Upper lobe of left lung (tissue), 6 donors: ENCODE results near the gene BTBD9. TPM values are rescaled to one million over a fixed set of nuclear protein-coding genes. Genes with fewer than 3 reads are reported as not detected.

ENCODE experiments used
- ATAC-seq, 2 donors: fragments of 200-7000 bp; cut with Tn5 transposase; one replicate each; pipeline ENCODE4 v1.9.1; 2022; ENCODE audit warnings: mild to moderate bottlenecking in 2 of 2, moderate library complexity in 2 of 2; ENCODE audit not compliant: low FRiP score in 2 of 2
- DNase-seq, 2 donors: peaks; one replicate each; pipeline ENCODE4 v3.0.0-alpha.2; 2019 to 2020
- H3K27ac ChIP-seq, 4 donors: fragments of 200-600 bp; sonication (generic); one replicate each; pipeline ENCODE4 v1.5.1; 2016 to 2019
- H3K27me3 ChIP-seq, 4 donors: fragments of 200-600 bp; sonication (generic); one replicate each; pipeline ENCODE4 v1.5.1; 2017 to 2019
- H3K36me3 ChIP-seq, 4 donors: fragments of 200-600 bp; sonication (generic); one replicate each; pipeline ENCODE4 v1.5.1; 2016 to 2019
- H3K4me1 ChIP-seq, 4 donors: fragments of 200-600 bp; sonication (generic); one replicate each; pipeline ENCODE4 v1.5.1; 2018 to 2019
- H3K4me3 ChIP-seq, 4 donors: fragments of 200-600 bp; sonication (generic); one replicate each; pipeline ENCODE4 v1.5.1; 2017 to 2019; ENCODE audit warnings: mild to moderate bottlenecking in 2 of 4, moderate library complexity in 1 of 4
- H3K9me3 ChIP-seq, 4 donors: fragments of 200-600 bp; sonication (generic); one replicate each; pipeline ENCODE4 v1.5.1; 2018 to 2019
- EP300 ChIP-seq, 4 donors: sonication (generic); formaldehyde crosslinking; IDR thresholded peaks; one replicate each; pipeline ENCODE4 v1.5.1; 2017; ENCODE audit warnings: antibody characterized with exemption in 4 of 4, control low read depth in 2 of 4
- POLR2A ChIP-seq, 4 donors: fragments of 450-650 bp; IDR thresholded peaks; one replicate each; pipeline ENCODE4 v1.5.1; 2016 to 2017; ENCODE audit warnings: antibody characterized with exemption in 4 of 4, mild to moderate bottlenecking in 2 of 4
- POLR2AphosphoS5 ChIP-seq, 2 donors: sonication (generic); formaldehyde crosslinking; IDR thresholded peaks; one replicate each; pipeline ENCODE4 v1.5.1; 2017; ENCODE audit warnings: antibody characterized with exemption in 2 of 2
- WGBS, 2 donors: methylation state at CpG; one replicate each; pipeline ENCODE4 v1.1.5; 2017 to 2018; 5-methylcytosine and 5-hydroxymethylcytosine counted together
- total RNA-seq, 6 donors: library from RNA; depleted of rRNA in 4 of 6; stranded (reverse); fragments of >200 nt in 4 of 6; gene quantifications; one replicate each; pipeline versions ENCODE4 v1.1.0 to v1.2.1, GENCODE V29; 2016 to 2021
- TF ChIP-seq, protein P1 (sequence below), 6 experiments: fragments of 450-650 bp in 4 of 6; fragments of 200-600 bp in 2 of 6; sonication (generic) in 2 of 6; IDR thresholded peaks; one replicate each; pipeline ENCODE4 v1.5.1; 2016 to 2019; ENCODE audit warnings: antibody characterized with exemption in 6 of 6
- donor health status: DM: no; HTN: no; CAD: no; lungs with moderate emphysema.
- donor health status: DM: no; HTN: yes; CAD: no; lungs with severe emphysema.

Gene BTBD9
- total RNA-seq, 6 donors from 2014 or later = 18.2 to 60.8 (median 44.9) TPM

DNA sequence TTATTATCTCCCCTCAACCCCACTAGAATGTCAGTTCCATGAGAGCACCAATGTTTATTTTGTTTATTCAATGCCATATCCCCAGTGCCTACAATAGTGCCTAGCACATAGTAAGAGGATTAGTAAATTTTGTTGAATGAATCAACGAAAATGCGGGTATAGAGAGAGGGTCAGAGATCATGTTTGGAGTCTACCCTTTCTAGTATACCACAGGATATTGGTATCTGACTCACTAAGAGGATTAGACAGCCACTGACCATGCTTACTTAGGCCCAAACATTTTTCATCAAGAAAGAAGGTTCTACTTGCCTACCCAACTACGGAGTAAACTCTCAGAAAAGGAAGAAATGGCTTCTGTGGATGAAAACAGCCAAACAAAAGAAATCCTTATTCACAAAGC lies 356.8 kb downstream of the BTBD9 start:
- peaks cover 0 to 12% (median under 1%) of the 10 kb centered on the region in 4 donors for H3K36me3 ChIP-seq
- no peaks in the 10 kb centered on the region for H3K4me1 ChIP-seq
- TF ChIP-seq EP300 (IDR thresholded peaks at IDR 0.05) = no peak
- TF ChIP-seq POLR2AphosphoS5 (IDR thresholded peaks at IDR 0.05) = no peak
- no peak for TF ChIP-seq POLR2A (IDR thresholded peaks at IDR 0.05)
- TF ChIP-seq, protein P1, sequence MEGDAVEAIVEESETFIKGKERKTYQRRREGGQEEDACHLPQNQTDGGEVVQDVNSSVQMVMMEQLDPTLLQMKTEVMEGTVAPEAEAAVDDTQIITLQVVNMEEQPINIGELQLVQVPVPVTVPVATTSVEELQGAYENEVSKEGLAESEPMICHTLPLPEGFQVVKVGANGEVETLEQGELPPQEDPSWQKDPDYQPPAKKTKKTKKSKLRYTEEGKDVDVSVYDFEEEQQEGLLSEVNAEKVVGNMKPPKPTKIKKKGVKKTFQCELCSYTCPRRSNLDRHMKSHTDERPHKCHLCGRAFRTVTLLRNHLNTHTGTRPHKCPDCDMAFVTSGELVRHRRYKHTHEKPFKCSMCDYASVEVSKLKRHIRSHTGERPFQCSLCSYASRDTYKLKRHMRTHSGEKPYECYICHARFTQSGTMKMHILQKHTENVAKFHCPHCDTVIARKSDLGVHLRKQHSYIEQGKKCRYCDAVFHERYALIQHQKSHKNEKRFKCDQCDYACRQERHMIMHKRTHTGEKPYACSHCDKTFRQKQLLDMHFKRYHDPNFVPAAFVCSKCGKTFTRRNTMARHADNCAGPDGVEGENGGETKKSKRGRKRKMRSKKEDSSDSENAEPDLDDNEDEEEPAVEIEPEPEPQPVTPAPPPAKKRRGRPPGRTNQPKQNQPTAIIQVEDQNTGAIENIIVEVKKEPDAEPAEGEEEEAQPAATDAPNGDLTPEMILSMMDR (IDR thresholded peaks at IDR 0.05) = no peak

DNA sequence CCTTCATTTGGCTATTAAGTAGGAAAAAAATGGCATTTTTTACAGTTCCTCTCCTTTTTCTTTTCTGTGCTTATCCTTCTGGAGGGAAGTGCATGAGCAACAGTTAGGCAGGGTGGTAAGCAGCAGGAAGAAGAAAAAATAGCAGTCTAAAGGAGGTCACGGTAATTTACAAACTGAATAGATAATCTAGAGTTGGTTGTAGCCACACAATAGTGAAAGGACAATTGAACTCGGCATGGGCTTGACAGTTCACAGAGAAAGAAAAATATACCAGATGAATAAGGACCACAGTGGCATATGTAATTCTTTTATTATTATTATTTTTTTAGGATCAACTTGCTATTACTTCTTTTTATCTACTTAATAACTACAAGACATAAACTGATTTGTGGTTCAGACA lies 358.6 kb downstream of the BTBD9 start:
- Histone ChIP-seq H3K4me3 (no peak overlapping the region), H3K36me3 (peaks cover 0 to 2% (median 0%) of the 10 kb centered on the region in 4 donors), H3K27me3 (no peaks in the 10 kb centered on the region), H3K4me1 (no peaks in the 10 kb centered on the region), H3K9me3 (no peaks in the 10 kb centered on the region), H3K27ac (no peak overlapping the region)
- TF ChIP-seq POLR2A (IDR thresholded peaks at IDR 0.05) (no peak), POLR2AphosphoS5 (IDR thresholded peaks at IDR 0.05) (no peak), EP300 (IDR thresholded peaks at IDR 0.05) (no peak)
- TF ChIP-seq, protein P1 (IDR thresholded peaks at IDR 0.05) = no peak
- 41 to 50% methylated on average over 2 of the region's 2 CpGs for WGBS, 2 donors
- peak in 1 of 2 donors; percentile 28 for ATAC-seq
- no peak for DNase-seq

More for the DNA sequence above, 356.8 kb downstream of the BTBD9 start:
- Histone ChIP-seq H3K27ac (no peak overlapping the region), H3K4me3 (no peak overlapping the region), H3K27me3 (no peaks in the 10 kb centered on the region), H3K9me3 (no peaks in the 10 kb centered on the region)
- no peak for DNase-seq
- WGBS, 2 donors = 97 to 100% methylated on average over 3 of the region's 3 CpGs
- no peak for ATAC-seq

DNA sequence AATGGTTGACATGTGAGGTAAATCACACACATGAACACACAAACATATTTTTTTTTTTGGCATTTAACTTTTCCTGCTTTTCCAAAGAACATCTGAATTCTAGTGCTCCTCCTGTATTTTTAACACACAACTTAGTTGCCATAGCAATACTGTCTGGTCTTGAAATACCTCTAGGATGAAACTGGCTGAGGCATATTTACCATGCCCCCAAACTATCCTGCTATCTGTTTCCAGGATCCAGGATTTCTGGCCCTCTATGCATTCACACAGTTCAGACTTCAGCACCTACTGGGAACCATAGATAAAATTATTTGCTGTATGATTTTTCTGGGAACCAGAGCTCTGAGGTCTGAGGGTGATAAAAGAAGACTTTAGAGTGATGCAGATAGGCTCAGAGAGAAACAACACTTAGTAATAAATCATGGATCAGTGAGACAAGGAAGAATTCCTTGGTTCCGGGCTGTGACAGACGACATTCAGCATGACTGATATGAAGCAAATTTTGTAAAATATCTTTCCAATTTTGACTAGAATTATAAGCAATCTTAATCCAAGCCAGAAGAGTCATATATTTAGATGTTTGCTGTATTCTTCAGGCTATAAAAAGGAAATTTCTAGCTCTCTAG lies 359.7 kb downstream of the BTBD9 start:
- no peaks in the 10 kb centered on the region for H3K36me3 ChIP-seq
- TF ChIP-seq POLR2A (IDR thresholded peaks at IDR 0.05) (no peak), POLR2AphosphoS5 (IDR thresholded peaks at IDR 0.05) (no peak), EP300 (IDR thresholded peaks at IDR 0.05) (no peak)
- TF ChIP-seq, protein P1 (IDR thresholded peaks at IDR 0.05) = no peak
- H3K4me1 ChIP-seq = no peaks in the 10 kb centered on the region
- WGBS, 2 donors = 46 to 77% methylated on average over 2 of the region's 2 CpGs
- no peaks in the 10 kb centered on the region for H3K27me3 ChIP-seq
- DNase-seq (no peak), ATAC-seq (peak in 1 of 2 donors; percentile 50)
- no peak overlapping the region for H3K27ac ChIP-seq
- no peak overlapping the region for H3K4me3 ChIP-seq
- H3K9me3 ChIP-seq = no peaks in the 10 kb centered on the region

DNA sequence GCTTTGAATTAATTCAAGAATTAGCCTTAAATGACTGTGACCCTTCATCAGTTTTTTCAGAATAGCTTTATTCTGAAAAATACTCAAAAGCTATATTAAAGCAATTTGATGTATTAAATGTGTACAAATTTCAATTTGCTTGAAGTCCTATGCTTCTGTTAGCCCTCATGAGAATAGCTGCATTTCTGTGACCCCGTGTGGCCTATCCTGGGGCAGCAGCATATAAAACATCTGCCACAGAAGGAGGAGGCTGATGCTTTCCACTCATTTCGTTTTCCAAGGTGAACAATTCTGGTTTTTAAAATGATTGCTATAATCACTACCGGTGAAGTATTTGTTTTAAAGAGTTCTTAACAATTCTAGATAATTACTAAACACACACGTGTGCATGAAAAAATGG lies 360.3 kb downstream of the BTBD9 start:
- H3K27me3 ChIP-seq = no peaks in the 10 kb centered on the region
- 66 to 86% methylated on average over 4 of the region's 4 CpGs for WGBS, 2 donors
- ATAC-seq (no peak), DNase-seq (no peak)
- H3K27ac ChIP-seq = no peak overlapping the region
- H3K4me3 ChIP-seq = no peak overlapping the region
- TF ChIP-seq EP300 (IDR thresholded peaks at IDR 0.05) (no peak), POLR2AphosphoS5 (IDR thresholded peaks at IDR 0.05) (no peak), POLR2A (IDR thresholded peaks at IDR 0.05) (no peak)
- TF ChIP-seq, protein P1 (IDR thresholded peaks at IDR 0.05) = no peak
- H3K36me3 ChIP-seq = no peaks in the 10 kb centered on the region
- no peaks in the 10 kb centered on the region for H3K4me1 ChIP-seq
- H3K9me3 ChIP-seq = no peaks in the 10 kb centered on the region

DNA sequence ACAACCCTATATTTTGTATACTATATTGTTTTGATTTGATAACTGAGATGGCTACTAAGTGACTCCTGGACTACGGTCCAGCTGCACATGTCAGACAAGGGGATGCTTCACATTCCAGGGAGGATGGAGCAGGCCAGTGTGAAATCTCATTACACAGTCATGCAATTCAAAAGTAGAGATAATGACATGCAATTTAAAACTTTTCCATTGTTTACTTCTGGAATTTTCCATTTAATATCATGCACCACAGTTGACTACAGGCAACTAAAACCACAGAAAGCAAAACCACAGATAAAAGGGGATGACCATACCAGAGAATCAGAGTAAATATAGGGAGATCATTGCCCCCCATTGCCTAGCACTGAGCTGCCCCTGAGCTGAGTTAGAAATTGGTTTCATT lies 366.4 kb downstream of the BTBD9 start:
- H3K36me3 ChIP-seq = no peaks in the 10 kb centered on the region
- DNase-seq (no peak), ATAC-seq (no peak)
- TF ChIP-seq, protein P1 (IDR thresholded peaks at IDR 0.05) = no peak
- TF ChIP-seq EP300 (IDR thresholded peaks at IDR 0.05) (no peak), POLR2AphosphoS5 (IDR thresholded peaks at IDR 0.05) (no peak), POLR2A (IDR thresholded peaks at IDR 0.05) (no peak)
- H3K27me3 ChIP-seq = no peaks in the 10 kb centered on the region
- peaks cover 0 to 9% (median 2%) of the 10 kb centered on the region in 4 donors for H3K4me1 ChIP-seq
- no peak overlapping the region for H3K27ac ChIP-seq
- 78 to 100% methylated on average over 1 of the region's 1 CpG for whole genome bisulfite sequencing, 2 donors
- no peaks in the 10 kb centered on the region for H3K9me3 ChIP-seq
- no peak overlapping the region for H3K4me3 ChIP-seq
